Keratinocyte (primary cell): ENCODE measurements around the gene LY6G5B. TPM values are rescaled to one million over a fixed set of nuclear protein-coding genes. Genes with fewer than 3 reads are reported as not detected.
A peak's percentile ranks its signal among the peaks of the same experiment; 100 is the strongest.

Source experiments
- DNase-seq: peaks from one replicate; pipeline ENCODE4 v3.0.0-alpha.2; 2011; ENCODE audit warnings: low read depth, missing footprints, low spot score
- FAIRE-seq: peaks from 2 replicates; lab custom pipeline; 2011; peaks lifted over from hg19 to GRCh38; lab: Jason Lieb, UNC
- H2AFZ ChIP-seq: 2 replicates; pipeline ENCODE4 v1.6.0; 2012; ENCODE audit warnings: low read length, control low read depth, inconsistent platforms; ENCODE audit not compliant: control insufficient read depth
- H3K27ac ChIP-seq: 2 replicates; pipeline ENCODE4 v1.5.1; 2011; ENCODE audit warnings: low read length; ENCODE audit not compliant: control insufficient read depth, insufficient read depth
- H3K27me3 ChIP-seq: 3 replicates; pipeline ENCODE4 v1.6.0; 2011; ENCODE audit warnings: low read length; ENCODE audit not compliant: control insufficient read depth, insufficient read depth; ENCODE audit errors: extremely low read depth
- H3K36me3 ChIP-seq, 2 experiments: 2 replicates in 1 of 2; 3 replicates in 1 of 2; pipeline ENCODE4 v1.5.1; 2011; ENCODE audit warnings: low read length in 2 of 2, mild to moderate bottlenecking in 1 of 2; ENCODE audit not compliant: control insufficient read depth in 2 of 2, insufficient read depth in 2 of 2; ENCODE audit errors: extremely low read depth in 1 of 2
- H3K4me1 ChIP-seq: 3 replicates; pipeline ENCODE4 v1.5.1; 2011; ENCODE audit warnings: low read length; ENCODE audit not compliant: control insufficient read depth, insufficient read depth; ENCODE audit errors: extremely low read depth
- H3K4me2 ChIP-seq: 3 replicates; pipeline ENCODE4 v1.6.0; 2011; ENCODE audit warnings: low read depth, low read length; ENCODE audit not compliant: control insufficient read depth, insufficient read depth; ENCODE audit errors: extremely low read depth
- H3K4me3 ChIP-seq, 3 experiments: fragments of 200-600 bp in 1 of 3; sonication (generic) in 1 of 3; 2 replicates in 2 of 3; 3 replicates in 1 of 3; pipeline ENCODE4 v1.5.1; 2011 to 2016; ENCODE audit warnings: low read length in 3 of 3, mild to moderate bottlenecking in 3 of 3, control low read depth in 2 of 3, inconsistent platforms in 1 of 3, low read depth in 1 of 3, mixed read lengths in 1 of 3, mixed run types in 1 of 3, moderate library complexity in 1 of 3; ENCODE audit not compliant: control insufficient read depth in 2 of 3, insufficient read depth in 2 of 3; ENCODE audit errors: extremely low read depth in 1 of 3
- H3K79me2 ChIP-seq: 2 replicates; pipeline ENCODE4 v1.6.0; 2012; ENCODE audit warnings: low read length; ENCODE audit not compliant: control insufficient read depth, insufficient read depth
- H3K9ac ChIP-seq: 3 replicates; pipeline ENCODE4 v1.6.0; 2011; ENCODE audit warnings: low read length; ENCODE audit not compliant: control insufficient read depth, insufficient read depth; ENCODE audit errors: extremely low read depth
- H3K9me1 ChIP-seq: 3 replicates; pipeline ENCODE4 v1.6.0; 2011; ENCODE audit warnings: low read length; ENCODE audit not compliant: control insufficient read depth, insufficient read depth; ENCODE audit errors: extremely low read depth
- H3K9me3 ChIP-seq: 2 replicates; pipeline ENCODE4 v1.5.1; 2012; ENCODE audit warnings: low read depth, low read length; ENCODE audit not compliant: control insufficient read depth
- H4K20me1 ChIP-seq: 3 replicates; pipeline ENCODE4 v1.6.0; 2011; ENCODE audit warnings: low read length; ENCODE audit not compliant: control insufficient read depth, insufficient read depth; ENCODE audit errors: extremely low read depth
- CTCF ChIP-seq, 3 experiments: IDR thresholded peaks in 1 of 3; conservative IDR thresholded peaks in 1 of 3; optimal IDR thresholded peaks in 1 of 3; 2 replicates in 2 of 3; 3 replicates in 1 of 3; pipeline versions ENCODE3 to v1.5.1; 2011; ENCODE audit warnings: low read length in 3 of 3, mild to moderate bottlenecking in 3 of 3, moderate library complexity in 2 of 3, control low read depth in 1 of 3, inconsistent platforms in 1 of 3; ENCODE audit not compliant: insufficient read depth in 2 of 3; ENCODE audit errors: extremely low read depth in 1 of 3
- EZH2 ChIP-seq: IDR thresholded peaks from one replicate; pipeline ENCODE4 v1.6.1; 2012; ENCODE audit warnings: inconsistent platforms, mild to moderate bottlenecking, low read length, moderate library complexity
- dilution Hi-C: fragments of 300-500 bp; cut with MboI; formaldehyde crosslinking; loops from one replicate; pipeline ENCODE4 v1.7.0; 2020; ENCODE audit warnings: low sequenced_read_pairs; ENCODE audit not compliant: extremely low pct_ligation_motif_present
- polyA plus RNA-seq, 5 experiments: library from polyadenylated mRNA; depleted of rRNA in 3 of 5; stranded (reverse) in 3 of 5; stranded (forward) in 1 of 5; unstranded in 1 of 5; fragments of >200 nt; gene quantifications; 1 replicate in 1 of 5; 2 replicates in 3 of 5; 3 replicates in 1 of 5; pipeline versions ENCODE4 v1.2.1 to v1.2.3, GENCODE V29; 2011 to 2012; ENCODE audit warnings: missing spikeins in 2 of 5, low read depth in 1 of 5, low replicate concordance in 1 of 5

Gene LY6G5B
- polyA plus RNA-seq, 1 donor (not counting 4 experiments of a cell fraction or from before 2014, with no cell fraction given): 5.2 TPM

DNA sequence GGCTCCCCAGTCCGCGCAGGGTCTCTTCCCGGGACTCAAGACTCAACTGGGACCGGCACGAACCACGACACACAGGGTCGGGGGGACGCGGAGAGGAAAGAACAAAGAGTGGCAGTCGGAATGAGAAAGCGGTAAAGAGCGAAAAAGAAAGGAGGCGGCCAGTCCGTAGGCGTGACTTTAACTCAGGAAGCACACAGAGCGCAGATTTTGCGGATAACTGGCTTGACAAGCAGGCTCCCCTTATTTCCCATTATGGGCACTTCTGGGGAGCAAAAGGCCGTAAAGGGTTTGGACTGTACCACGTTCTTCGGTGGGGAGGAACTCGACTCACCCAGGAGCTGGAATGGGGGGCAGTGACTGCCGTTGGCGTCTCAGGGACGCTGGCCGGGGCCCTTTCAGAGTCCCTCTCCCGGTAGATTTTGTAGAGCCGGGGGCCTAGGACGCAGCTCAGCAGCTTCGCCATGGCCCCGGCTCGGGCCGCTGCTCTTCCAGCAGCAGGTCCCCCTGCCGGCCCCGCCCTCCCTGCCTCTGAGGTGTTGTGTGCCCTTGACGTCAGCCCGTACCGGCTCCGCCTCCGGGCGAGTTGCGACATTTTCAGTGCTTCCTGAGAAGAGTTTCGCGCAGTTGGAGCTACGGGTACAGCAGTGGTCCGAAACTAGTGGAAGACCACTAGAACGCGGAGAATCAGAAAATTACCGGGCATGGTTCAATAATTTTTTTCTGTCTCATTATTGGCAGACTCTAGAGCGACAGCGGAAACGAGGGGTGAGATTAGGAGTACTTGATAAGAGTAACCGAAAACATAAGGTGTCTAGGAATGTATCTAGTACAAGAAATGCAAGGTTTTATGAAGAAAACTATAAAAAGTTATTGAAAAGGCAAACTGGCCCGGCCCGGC, 33.3 kb downstream of the LY6G5B start, which contains the start of gene ABHD16A:
Gene ABHD16A (minus strand): TSS at position 506 of the 898 bp plus-strand sequence. CDS start 43 bp downstream, at position 463.
- H3K36me3 ChIP-seq: no peaks in the 10 kb centered on the region
- no peak for TF ChIP-seq EZH2
- TF ChIP-seq CTCF (optimal IDR thresholded peaks at IDR 0.05 in 1 of 3, IDR thresholded peaks at IDR 0.05 in 1 of 3, conservative IDR thresholded peaks at IDR 0.05 in 1 of 3; ENCODE audit: extremely low read depth in 1 of 3, insufficient read depth in 2 of 3, low read length in 3 of 3): peak in 1 of 3 experiments; percentile 14
- no peaks in the 10 kb centered on the region for H4K20me1 ChIP-seq
- peaks cover 19% of the 10 kb centered on the region for H3K79me2 ChIP-seq
- no peaks in the 10 kb centered on the region for H3K27me3 ChIP-seq
- H3K9ac ChIP-seq: peak within 1 kb of the TSS; percentile 89
- H3K27ac ChIP-seq: peak within 1 kb of the TSS; percentile 87
- no peaks in the 10 kb centered on the region for H3K9me1 ChIP-seq
- H3K4me3 ChIP-seq: peak within 1 kb of the TSS; percentile 73 to 87 (median 86)
- H3K4me2 ChIP-seq: peak within 1 kb of the TSS; percentile 98
- H3K4me1 ChIP-seq: peaks cover 9% of the 10 kb centered on the region
- dilution Hi-C loops: no loop called here
- no peaks in the 10 kb centered on the region for H3K9me3 ChIP-seq
- DNase-seq (peak; percentile 82), FAIRE-seq (peak; percentile 80)
- peak within 1 kb of the TSS; percentile 86 for H2AFZ ChIP-seq

GRCh38 chr6:31705931-31706330, 36.2 kb downstream of the LY6G5B start:
- peaks cover 11% of the 10 kb centered on the region for H3K4me1 ChIP-seq
- no peak overlapping the region for H2AFZ ChIP-seq
- TF ChIP-seq EZH2: no peak
- TF ChIP-seq CTCF (optimal IDR thresholded peaks at IDR 0.05 in 1 of 3, IDR thresholded peaks at IDR 0.05 in 1 of 3, conservative IDR thresholded peaks at IDR 0.05 in 1 of 3; ENCODE audit: extremely low read depth in 1 of 3, insufficient read depth in 2 of 3, low read length in 3 of 3): no peak
- no peak for FAIRE-seq
- DNase-seq: no peak
- H3K79me2 ChIP-seq: peaks cover 17% of the 10 kb centered on the region
- no peak overlapping the region for H3K9ac ChIP-seq
- dilution Hi-C loops: no loop called here
- H3K9me3 ChIP-seq: no peaks in the 10 kb centered on the region
- no peak overlapping the region for H3K4me2 ChIP-seq
- H3K27me3 ChIP-seq: no peaks in the 10 kb centered on the region
- H4K20me1 ChIP-seq: no peaks in the 10 kb centered on the region
- no peak overlapping the region for H3K27ac ChIP-seq
- no peaks in the 10 kb centered on the region for H3K9me1 ChIP-seq
- H3K36me3 ChIP-seq: no peaks in the 10 kb centered on the region
- H3K4me3 ChIP-seq: no peak overlapping the region
